Liver (tissue), 9 donors: ENCODE data around the gene RAB11A. TPM values are rescaled to one million over a fixed set of nuclear protein-coding genes. Genes with fewer than 3 reads are reported as not detected.

Source experiments
- DNase-seq: peaks from one replicate; pipeline ENCODE4 v3.0.0-alpha.2; 2017; ENCODE audit warnings: low spot score
- H3K27ac ChIP-seq, 2 donors: one replicate each; pipeline ENCODE4 v1.7.0; 2013; ENCODE audit warnings: inconsistent platforms in 2 of 2, low read length in 2 of 2, control low read depth in 1 of 2, low read depth in 1 of 2, mild to moderate bottlenecking in 1 of 2
- H3K27me3 ChIP-seq, 4 donors: one replicate each; pipeline versions ENCODE4 v1.6.1 to v1.7.0; 2013; ENCODE audit warnings: low read length in 3 of 4, inconsistent platforms in 1 of 4, mild to moderate bottlenecking in 1 of 4, moderate library complexity in 1 of 4; ENCODE audit not compliant: control insufficient read depth in 4 of 4, insufficient read depth in 4 of 4
- H3K36me3 ChIP-seq, 4 donors: one replicate each; pipeline versions ENCODE4 v1.6.1 to v1.7.0; 2013; ENCODE audit warnings: low read length in 3 of 4, mild to moderate bottlenecking in 3 of 4, low read depth in 1 of 4, moderate library complexity in 1 of 4; ENCODE audit not compliant: control insufficient read depth in 4 of 4, insufficient read depth in 3 of 4
- H3K4me1 ChIP-seq, 4 donors: one replicate each; pipeline versions ENCODE4 v1.6.1 to v1.7.0; 2013; ENCODE audit warnings: low read length in 3 of 4, mild to moderate bottlenecking in 3 of 4, moderate library complexity in 1 of 4; ENCODE audit not compliant: control insufficient read depth in 4 of 4, insufficient read depth in 4 of 4
- H3K4me3 ChIP-seq, 3 donors: one replicate each; pipeline versions ENCODE4 v1.6.1 to v1.7.0; 2013; ENCODE audit warnings: low read length in 3 of 3, control low read depth in 1 of 3, low read depth in 1 of 3, mild to moderate bottlenecking in 1 of 3
- H3K9ac ChIP-seq, 2 donors: one replicate each; pipeline ENCODE4 v1.7.0; 2013; ENCODE audit warnings: low read length in 2 of 2, mild to moderate bottlenecking in 2 of 2, moderate library complexity in 2 of 2, control low read depth in 1 of 2, low read depth in 1 of 2
- H3K9me3 ChIP-seq, 4 donors: one replicate each; pipeline versions ENCODE4 v1.6.1 to v1.7.0; 2013; ENCODE audit warnings: low read length in 3 of 4; ENCODE audit not compliant: control insufficient read depth in 4 of 4
- ATF3 ChIP-seq: IDR thresholded peaks from 2 replicates; pipeline ENCODE4 v1.6.1; 2016; ENCODE audit warnings: antibody characterized with exemption
- CTCF ChIP-seq: fragments of 150-350 bp; IDR thresholded peaks from 2 replicates; pipeline ENCODE4 v1.5.1; 2017; ENCODE audit warnings: improper control_type of control experiment, low read depth, low read length; ENCODE audit not compliant: missing input control
- EGR1 ChIP-seq, 2 donors: IDR thresholded peaks; 2 replicates each; pipeline ENCODE4 v1.6.1; 2016 to 2018; ENCODE audit warnings: antibody characterized with exemption in 2 of 2, low read depth in 2 of 2
- FOXA2 ChIP-seq: IDR thresholded peaks from 2 replicates; pipeline ENCODE4 v1.6.1; 2016; ENCODE audit warnings: antibody characterized with exemption
- GABPA ChIP-seq, 2 donors: IDR thresholded peaks in 1 of 2; conservative IDR thresholded peaks in 1 of 2; 2 replicates each; pipeline ENCODE4 v1.6.1; 2016; ENCODE audit warnings: antibody characterized with exemption in 2 of 2, mild to moderate bottlenecking in 1 of 2, moderate library complexity in 1 of 2
- JUND ChIP-seq, 2 donors: IDR thresholded peaks; 2 replicates each; pipeline ENCODE4 v1.6.1; 2016; ENCODE audit warnings: antibody characterized with exemption in 2 of 2
- MAX ChIP-seq: IDR thresholded peaks from 2 replicates; pipeline ENCODE4 v1.6.1; 2016; ENCODE audit warnings: antibody characterized with exemption
- RAD21 ChIP-seq, 2 donors: IDR thresholded peaks; 2 replicates each; pipeline ENCODE4 v1.6.1; 2016; ENCODE audit warnings: antibody characterized with exemption in 2 of 2, mild to moderate bottlenecking in 2 of 2
- RXRA ChIP-seq, 2 donors: IDR thresholded peaks; 2 replicates each; pipeline ENCODE4 v1.6.1; 2017 to 2018; ENCODE audit warnings: antibody characterized with exemption in 2 of 2, mild to moderate bottlenecking in 1 of 2
- SP1 ChIP-seq: IDR thresholded peaks from 2 replicates; pipeline ENCODE4 v1.6.1; 2018; ENCODE audit warnings: antibody characterized with exemption, mild to moderate bottlenecking
- TAF1 ChIP-seq: conservative IDR thresholded peaks from 2 replicates; pipeline ENCODE4 v1.6.1; 2016; ENCODE audit warnings: antibody characterized with exemption, mild to moderate bottlenecking
- YY1 ChIP-seq: IDR thresholded peaks from 2 replicates; pipeline ENCODE4 v1.6.1; 2016; ENCODE audit warnings: antibody characterized with exemption, mild to moderate bottlenecking
- ZBTB33 ChIP-seq: IDR thresholded peaks from 2 replicates; pipeline ENCODE4 v1.6.1; 2016; ENCODE audit warnings: antibody characterized with exemption
- WGBS: extraction: QIAGEN DNeasy Blood & Tissue Kit; methylation state at CpG from one replicate; pipeline ENCODE4 v1.1.7; 2013; 5-methylcytosine and 5-hydroxymethylcytosine counted together
- polyA plus RNA-seq, 2 donors: library from polyadenylated mRNA; stranded (reverse) in 1 of 2; unstranded in 1 of 2; fragments of 200-250 nt in 1 of 2; fragments of >200 nt in 1 of 2; fragmentation: Nextera tagmentation in 1 of 2; extraction: Ambion mirVana in 1 of 2; gene quantifications; one replicate each; pipeline versions ENCODE4 v1.2.1 to v1.2.3, GENCODE V29; 2013 to 2015
- total RNA-seq, 2 donors: library from RNA; depleted of rRNA; stranded (reverse); fragments of >200 nt; gene quantifications; one replicate each; pipeline ENCODE4 v1.2.3, GENCODE V29; 2014
- donor health status: healthy.
- donor health status: healthy.
- donor health status: healthy.
- donor health status: healthy.
- donor health status: healthy.

Gene RAB11A
- total and polyA plus RNA-seq, 4 donors = 40.6 to 100 (median 81.7) TPM

GRCh38 chr15:65851981-65852380 is 17.3 kb upstream of the RAB11A start:
- H3K27ac ChIP-seq = no peak overlapping the region
- H3K36me3 ChIP-seq = no peaks in the 10 kb centered on the region
- H3K9ac ChIP-seq = no peak overlapping the region
- H3K4me1 ChIP-seq = no peaks in the 10 kb centered on the region
- H3K9me3 ChIP-seq = no peaks in the 10 kb centered on the region
- TF ChIP-seq SP1 = no peak
- no peak for TF ChIP-seq ZBTB33
- TF ChIP-seq EGR1 (IDR thresholded peaks at IDR 0.05; ENCODE audit: low read depth in 2 of 2) = no peak
- TF ChIP-seq JUND (IDR thresholded peaks at IDR 0.05) = no peak
- no peak for TF ChIP-seq ATF3
- no peak for DNase-seq
- no peak overlapping the region for H3K4me3 ChIP-seq
- WGBS = 94% methylated on average over 5 of the region's 5 CpGs
- H3K27me3 ChIP-seq = no peaks in the 10 kb centered on the region

- Histone ChIP-seq H3K4me1 (peaks cover 0 to 2% (median 0%) of the 10 kb centered on the region in 4 donors), H3K36me3 (no peaks in the 10 kb centered on the region), H3K27ac (no peak overlapping the region), H3K9me3 (no peaks in the 10 kb centered on the region), H3K4me3 (no peak overlapping the region), H3K9ac (no peak overlapping the region), H3K27me3 (no peaks in the 10 kb centered on the region)
- DNase-seq = peak; percentile 81
- TF ChIP-seq RXRA (IDR thresholded peaks at IDR 0.05) (no peak), CTCF (peak; percentile 86), RAD21 (IDR thresholded peaks at IDR 0.05) (peak; percentile 72 to 84)
- 65% methylated on average over 12 of the region's 12 CpGs for WGBS
These were observed 12.4 kb upstream of the RAB11A start for GRCh38 chr15:65856821-65857455.

- H3K36me3 ChIP-seq = no peaks in the 10 kb centered on the region
- peaks cover 0 to 2% (median 0%) of the 10 kb centered on the region in 4 donors for H3K4me1 ChIP-seq
- DNase-seq = no peak
- no peaks in the 10 kb centered on the region for H3K27me3 ChIP-seq
- no peak overlapping the region for H3K9ac ChIP-seq
- no peak overlapping the region for H3K27ac ChIP-seq
- H3K4me3 ChIP-seq = no peak overlapping the region
- no peaks in the 10 kb centered on the region for H3K9me3 ChIP-seq
- TF ChIP-seq YY1 = no peak
- TF ChIP-seq RAD21 (IDR thresholded peaks at IDR 0.05) = no peak
- no peak for TF ChIP-seq JUND (IDR thresholded peaks at IDR 0.05)
- TF ChIP-seq TAF1 = no peak
- TF ChIP-seq FOXA2 = no peak
- TF ChIP-seq GABPA (IDR thresholded peaks at IDR 0.05 in 1 of 2, conservative IDR thresholded peaks at IDR 0.05 in 1 of 2) = no peak
- TF ChIP-seq MAX = no peak
- WGBS = 91% methylated on average over 5 of the region's 5 CpGs
These were observed 11.4 kb upstream of the RAB11A start for GRCh38 chr15:65857718-65858402.
